HepG2 (cell line): Measurements from ENCODE around the gene ZBTB44. TPM values are rescaled to one million over a fixed set of nuclear protein-coding genes. Genes with fewer than 3 reads are reported as not detected.

Source experiments
- ATAC-seq: fragments of 200-7000 bp; cut with Tn5 transposase; 3 replicates; pipeline ENCODE4 v1.9.1; 2020; ENCODE audit warnings: mild to moderate bottlenecking, moderate library complexity
- BruUV-seq: library from RNA; stranded (reverse); fragments of 400-500 nt; replicated peaks from 2 replicates; lab custom pipeline; 2021; lab: Mats Ljungman, UMichigan
- CTCF ChIA-PET: fragments of 300-600 bp; formaldehyde crosslinking; extraction: SDS; loops from one replicate; lab custom pipeline; 2021; ENCODE audit warnings: low total read pairs, inconsistent platforms, low intra/inter-chr PET ratio; lab: Yijun Ruan, JAX
- POLR2A ChIA-PET: fragments of 350-600 bp; sonication (Branson Sonifier 250); formaldehyde crosslinking; loops from one replicate; lab custom pipeline; 2020; ENCODE audit warnings: antibody characterized with exemption, inconsistent platforms; lab: Yijun Ruan, JAX
- DNase-seq: peaks from one replicate; pipeline ENCODE4 v3.0.0-alpha.2; 2015; ENCODE audit warnings: low spot score
- FAIRE-seq: peaks from 3 replicates; lab custom pipeline; 2011; peaks lifted over from hg19 to GRCh38; lab: Jason Lieb, UNC
- H2AFZ ChIP-seq: one replicate; pipeline ENCODE4 v1.6.1; 2011; ENCODE audit warnings: low read length, inconsistent platforms
- H3K27ac ChIP-seq: fragments of 300-600 bp; 3 replicates; pipeline ENCODE4 v1.8.0; 2011; ENCODE audit warnings: mixed run types, mild to moderate bottlenecking, mixed read lengths, low read length, inconsistent platforms; ENCODE audit not compliant: insufficient read depth; ENCODE audit errors: extremely low read length
- H3K27me3 ChIP-seq, 2 experiments: fragments of 200-600 bp in 1 of 2; 2 replicates in 1 of 2; 3 replicates in 1 of 2; pipeline versions ENCODE4 v1.6.0 to v1.8.0; 2011; ENCODE audit warnings: low read length in 2 of 2, mild to moderate bottlenecking in 2 of 2, moderate library complexity in 2 of 2, inconsistent platforms in 1 of 2; ENCODE audit not compliant: insufficient read depth in 2 of 2, control insufficient read depth in 1 of 2
- H3K36me3 ChIP-seq, 2 experiments: fragments of 200-600 bp in 1 of 2; replicated peaks in 1 of 2; 2 replicates in 1 of 2; 3 replicates in 1 of 2; pipeline versions ENCODE4 v1.5.1 to v1.8.0; 2011; ENCODE audit warnings: low read length in 2 of 2, inconsistent platforms in 1 of 2; ENCODE audit not compliant: insufficient read depth in 2 of 2, control insufficient read depth in 1 of 2
- H3K4me1 ChIP-seq: 2 replicates; pipeline ENCODE4 v1.5.1; 2012; ENCODE audit warnings: low read length, inconsistent platforms; ENCODE audit not compliant: insufficient read depth
- H3K4me2 ChIP-seq: 2 replicates; pipeline ENCODE4 v1.6.0; 2011; ENCODE audit warnings: low read depth, low read length, inconsistent platforms
- H3K4me3 ChIP-seq, 3 experiments: fragments of 200-600 bp in 1 of 3; sonication (generic), shearing (Covaris generic) in 1 of 3; replicated peaks in 1 of 3; 2 replicates each; pipeline ENCODE4 v1.5.1; 2011 to 2016; ENCODE audit warnings: low read length in 3 of 3, inconsistent platforms in 2 of 3, low read depth in 2 of 3, mild to moderate bottlenecking in 2 of 3, control low read depth in 1 of 3, mixed read lengths in 1 of 3; ENCODE audit not compliant: insufficient read depth in 1 of 3
- H3K79me2 ChIP-seq: one replicate; pipeline ENCODE4 v1.6.1; 2011; ENCODE audit warnings: low read length, inconsistent platforms; ENCODE audit not compliant: insufficient read depth
- H3K9ac ChIP-seq: 2 replicates; pipeline ENCODE4 v1.6.0; 2011; ENCODE audit warnings: mild to moderate bottlenecking, low read depth, low read length, inconsistent platforms; ENCODE audit not compliant: insufficient read depth
- H3K9me3 ChIP-seq: 2 replicates; pipeline ENCODE4 v1.5.1; 2012; ENCODE audit warnings: mild to moderate bottlenecking, low read length
- H4K20me1 ChIP-seq: 2 replicates; pipeline ENCODE4 v1.6.0; 2011; ENCODE audit warnings: inconsistent platforms, mild to moderate bottlenecking, low read length, moderate library complexity; ENCODE audit not compliant: insufficient read depth
- DR1 ChIP-seq: sonication (generic); formaldehyde crosslinking; IDR thresholded peaks from 2 replicates; pipeline ENCODE4 v1.8.0; 2021; ENCODE audit warnings: mild to moderate bottlenecking, missing genetic modification reagents, inconsistent platforms
- TEAD3 ChIP-seq: optimal IDR thresholded peaks from 2 replicates; pipeline ENCODE3; 2016; ENCODE audit warnings: borderline replicate concordance
- ZNF484 ChIP-seq: sonication (generic); formaldehyde crosslinking; IDR thresholded peaks from 2 replicates; pipeline ENCODE4 v1.5.1; 2020; ENCODE audit warnings: mild to moderate bottlenecking, low read depth, missing genetic modification reagents, borderline replicate concordance
- ZNF562 ChIP-seq: sonication (generic); formaldehyde crosslinking; IDR thresholded peaks from 2 replicates; pipeline ENCODE4 v1.8.0; 2022; ENCODE audit warnings: missing genetic modification reagents, borderline replicate concordance
- WGBS: methylation state at CpG from one replicate; pipeline ENCODE4 v1.1.6; 2017; ENCODE audit warnings: low lambda C conversion rate; 5-methylcytosine and 5-hydroxymethylcytosine counted together
- in situ Hi-C: cut with HindIII; loops from 2 replicates; pipeline ENCODE4 v1.10.0; 2017; ENCODE audit warnings: low pct_unique_long_range_greater_than_20kb; ENCODE audit not compliant: extremely low pct_ligation_motif_present
- intact Hi-C: fragments of 100-400 bp; cut with micrococcal nuclease; formaldehyde crosslinking; loops from one replicate; pipeline ENCODE4 v1.10.0; 2022; ENCODE audit not compliant: unreplicated experiment
- polyA plus RNA-seq, 8 experiments: library from polyadenylated mRNA; depleted of rRNA in 3 of 8; stranded (reverse) in 7 of 8; unstranded in 1 of 8; fragments of >200 nt; fragmentation: Illumina TruSeq in 4 of 8; extraction: Trizol in 4 of 8; gene quantifications; 2 replicates each; pipeline versions ENCODE4 v1.2.1 to v1.2.3, GENCODE V29; 2011 to 2016; ENCODE audit warnings: low read depth in 4 of 8, missing spikeins in 1 of 8, mixed read lengths in 1 of 8; ENCODE audit not compliant: insufficient read depth in 1 of 8
- total RNA-seq, 5 experiments: library from RNA; depleted of rRNA; stranded (reverse); fragments of >200 nt; fragmentation: Illumina TruSeq; extraction: Trizol; gene quantifications; 2 replicates each; pipeline ENCODE4 v1.2.3, GENCODE V29; 2016; ENCODE audit warnings: low read depth in 1 of 5
- TF ChIP-seq, protein P1 (sequence below): IDR thresholded peaks from 2 replicates; pipeline ENCODE4 v1.6.1; 2012; ENCODE audit warnings: low read depth, low read length, improper control_type of control experiment

Gene ZBTB44
- total and polyA plus RNA-seq, 2 of the 13 experiments (the other 11 are each of a cell fraction or from before 2014, with no cell fraction given): 22.8 to 23.6 TPM

- 24% methylated on average over 5 of the region's 5 CpGs for WGBS
- CTCF ChIA-PET: no interaction called here
- no peak overlapping the region for H3K27ac ChIP-seq
- no TSS peak for BruUV-seq
- H4K20me1 ChIP-seq: no peaks in the 10 kb centered on the region
- H3K4me1 ChIP-seq: peaks cover 18% of the 10 kb centered on the region
- H3K4me2 ChIP-seq: no peak overlapping the region
- no peak overlapping the region for H3K4me3 ChIP-seq
- H3K36me3 ChIP-seq: no peaks in the 10 kb centered on the region
- POLR2A ChIA-PET: no interaction called here
- peaks cover 10% of the 10 kb centered on the region for H3K9me3 ChIP-seq
- no peak overlapping the region for H3K9ac ChIP-seq
- in situ Hi-C loops (no loop called here), intact Hi-C loops (no loop called here)
- H2AFZ ChIP-seq: no peak overlapping the region
- TF ChIP-seq DR1 (CRISPR knock-in tag): no peak
- peak; percentile 83 for TF ChIP-seq ZNF562
- H3K27me3 ChIP-seq: no peaks in the 10 kb centered on the region; a peak in 2 of 5 replicates
- H3K79me2 ChIP-seq: no peaks in the 10 kb centered on the region
- DNase-seq: no peak
- no peak for FAIRE-seq
- ATAC-seq: no peak
Observed at GRCh38 chr11:130322126-130322525, 7.4 kb upstream of the ZBTB44 start.

DNA sequence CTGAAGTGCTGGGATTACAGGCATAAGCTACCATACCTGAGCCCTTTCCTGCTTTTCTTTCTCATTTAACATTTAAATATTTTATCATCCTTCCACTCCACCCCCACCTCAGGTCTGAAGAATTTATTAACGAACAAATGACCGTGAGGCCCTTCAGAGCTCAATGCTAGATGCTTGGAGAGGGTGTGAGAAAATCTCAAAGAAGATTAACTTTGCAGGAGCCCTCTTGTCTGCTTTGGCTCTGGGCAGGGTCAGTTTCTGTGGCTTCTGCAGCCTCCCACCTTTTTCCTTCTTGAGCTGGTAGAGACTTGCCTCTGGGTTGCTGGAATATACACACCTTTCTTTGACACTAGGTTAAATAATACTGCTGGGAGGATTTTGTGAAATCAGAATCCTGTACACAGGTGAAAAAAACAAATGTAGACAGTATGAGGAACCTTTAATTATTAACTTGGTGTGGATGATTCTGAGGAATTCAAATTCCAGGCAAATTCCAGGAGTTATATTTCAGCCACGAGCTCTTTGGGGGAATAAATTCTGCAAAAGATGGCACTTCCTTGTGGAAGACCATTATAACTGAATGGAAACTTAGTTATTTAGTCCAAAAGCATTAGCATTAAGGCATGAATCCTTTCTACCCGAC lies 3.4 kb upstream of the ZBTB44 start:
- in situ Hi-C loops: no loop called here
- TF ChIP-seq TEAD3 (CRISPR knock-in tag) (peak; percentile 70), ZNF484 (no peak)
- TF ChIP-seq, protein P1, sequence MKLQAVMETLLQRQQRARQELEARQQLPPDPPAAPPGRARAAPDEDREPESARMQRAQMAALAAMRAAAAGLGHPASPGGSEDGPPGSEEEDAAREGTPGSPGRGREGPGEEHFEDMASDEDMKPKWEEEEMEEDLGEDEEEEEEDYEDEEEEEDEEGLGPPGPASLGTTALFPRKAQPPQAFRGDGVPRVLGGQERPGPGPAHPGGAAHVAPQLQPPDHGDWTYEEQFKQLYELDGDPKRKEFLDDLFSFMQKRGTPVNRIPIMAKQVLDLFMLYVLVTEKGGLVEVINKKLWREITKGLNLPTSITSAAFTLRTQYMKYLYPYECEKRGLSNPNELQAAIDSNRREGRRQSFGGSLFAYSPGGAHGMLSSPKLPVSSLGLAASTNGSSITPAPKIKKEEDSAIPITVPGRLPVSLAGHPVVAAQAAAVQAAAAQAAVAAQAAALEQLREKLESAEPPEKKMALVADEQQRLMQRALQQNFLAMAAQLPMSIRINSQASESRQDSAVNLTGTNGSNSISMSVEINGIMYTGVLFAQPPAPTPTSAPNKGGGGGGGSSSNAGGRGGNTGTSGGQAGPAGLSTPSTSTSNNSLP: peak; percentile 74
- Histone ChIP-seq H3K36me3 (no peaks in the 10 kb centered on the region), H3K9me3 (peaks cover 10% of the 10 kb centered on the region), H3K79me2 (peaks cover 6% of the 10 kb centered on the region), H3K27ac (no peak overlapping the region), H3K9ac (no peak overlapping the region), H4K20me1 (no peaks in the 10 kb centered on the region), H2AFZ (no peak overlapping the region), H3K27me3 (no peaks in the 10 kb centered on the region), H3K4me1 (peaks cover 31% of the 10 kb centered on the region), H3K4me3 (no peak overlapping the region), H3K4me2 (peak overlapping the region; percentile 39)
- no peak for ATAC-seq
- intact Hi-C loops: loop anchor here (5.0 to 10.0 kb wide), 2 partner anchors 93 to 681 kb away; no protein-coding TSS in a partner anchor
- ChIA-PET CTCF (no interaction called here), POLR2A (interaction anchor here (0.9 kb wide), 1 partner anchor 315 kb away, joined by 4 read pairs; the partner anchor contains the start of gene PRDM10)
- peak; percentile 41 for DNase-seq
- 4% methylated on average over 4 of the region's 4 CpGs for WGBS
- no peak for FAIRE-seq
- BruUV-seq: no TSS peak
